SHP77 (cell line): ENCODE data around the gene MLC1.

Experiments
- DNase-seq, 2 experiments: peaks; one replicate each; lab custom pipeline; 2025; lab: John Stamatoyannopoulos, UW

MLC1 gene

GRCh38 chr22:50016308-50016987 is 68.8 kb downstream of the MLC1 start:
- DNase-seq: no peak

- DNase-seq: no peak
Observed at GRCh38 chr22:50015451-50016307, 69.5 kb downstream of the MLC1 start.

- DNase-seq: no peak
Observed at GRCh38 chr22:50014655-50015401, 70.4 kb downstream of the MLC1 start.

GRCh38 chr22:50014053-50014501 is 71.1 kb downstream of the MLC1 start:
- DNase-seq: no peak

- DNase-seq: peak in 1 of 2 experiments; percentile 32
Observed at GRCh38 chr22:50012211-50013181, 72.7 kb downstream of the MLC1 start, which contains the start of gene IL17REL. Gene IL17REL (minus strand): TSS chr22:50012765. CDS start chr22:50012646, 119 bp downstream.

GRCh38 chr22:50011447-50012210 is 73.6 kb downstream of the MLC1 start:
- no peak for DNase-seq

GRCh38 chr22:50010676-50011446 is 74.4 kb downstream of the MLC1 start:
- DNase-seq: no peak

- no peak for DNase-seq
Observed at GRCh38 chr22:50009765-50010675, 75.2 kb downstream of the MLC1 start.
